ENCODE results near the gene MANBA. TPM values are rescaled to one million over a fixed set of nuclear protein-coding genes. Genes with fewer than 3 reads are reported as not detected.

MANBA gene
- total RNA-seq, 1 experiment from 2014 or later = 3.1 TPM

DNA sequence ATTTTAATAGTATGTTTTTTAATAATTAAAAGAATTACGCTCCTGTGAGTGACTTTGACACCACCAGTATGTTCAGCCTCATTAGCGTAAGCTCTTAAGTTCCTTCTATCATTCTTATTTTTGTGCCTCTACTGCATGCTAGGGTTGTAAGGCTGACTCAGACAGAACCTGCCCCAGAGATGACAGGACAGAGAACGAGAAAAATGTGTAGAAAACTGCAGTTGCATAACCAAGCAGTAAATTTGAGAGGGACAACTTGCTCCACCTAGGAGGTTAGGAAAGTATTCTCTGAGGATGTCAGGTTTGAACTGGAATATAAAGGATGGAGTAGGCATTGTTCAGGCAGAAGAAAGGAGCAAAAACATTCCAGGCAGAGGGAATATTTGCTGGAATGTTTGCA lies 160.9 kb downstream of the MANBA start:
- H3K4me3 ChIP-seq = no peak overlapping the region
- peaks cover 16% of the 10 kb centered on the region for H3K36me3 ChIP-seq

DNA sequence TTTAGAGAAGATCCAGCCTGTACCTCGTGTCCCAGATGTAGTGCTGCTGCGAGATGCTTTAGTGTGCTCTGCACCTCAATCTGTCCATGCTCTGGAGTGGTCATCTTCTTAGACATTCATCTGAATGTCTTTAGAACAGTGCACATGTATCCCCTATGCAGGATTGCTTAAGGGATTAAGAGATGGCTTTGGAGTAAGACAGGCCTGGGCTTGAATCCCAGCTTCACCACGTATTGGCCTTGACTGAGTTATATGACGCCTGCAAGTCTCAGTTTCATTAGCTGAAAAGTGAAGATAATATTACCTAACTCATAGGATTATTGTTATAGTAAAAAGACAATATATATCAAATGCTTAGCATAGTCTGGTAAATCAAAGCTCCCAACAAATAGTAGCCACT lies 161.3 kb downstream of the MANBA start:
- Histone ChIP-seq H3K36me3 (peaks cover 19% of the 10 kb centered on the region), H3K27me3 (no peaks in the 10 kb centered on the region), H3K4me3 (no peak overlapping the region), H3K9me3 (no peaks in the 10 kb centered on the region)
- no peak for DNase-seq

More for the DNA sequence above, 160.9 kb downstream of the MANBA start:
- H3K27me3 ChIP-seq = no peaks in the 10 kb centered on the region
- no peaks in the 10 kb centered on the region for H3K9me3 ChIP-seq
- DNase-seq = no peak

DNA sequence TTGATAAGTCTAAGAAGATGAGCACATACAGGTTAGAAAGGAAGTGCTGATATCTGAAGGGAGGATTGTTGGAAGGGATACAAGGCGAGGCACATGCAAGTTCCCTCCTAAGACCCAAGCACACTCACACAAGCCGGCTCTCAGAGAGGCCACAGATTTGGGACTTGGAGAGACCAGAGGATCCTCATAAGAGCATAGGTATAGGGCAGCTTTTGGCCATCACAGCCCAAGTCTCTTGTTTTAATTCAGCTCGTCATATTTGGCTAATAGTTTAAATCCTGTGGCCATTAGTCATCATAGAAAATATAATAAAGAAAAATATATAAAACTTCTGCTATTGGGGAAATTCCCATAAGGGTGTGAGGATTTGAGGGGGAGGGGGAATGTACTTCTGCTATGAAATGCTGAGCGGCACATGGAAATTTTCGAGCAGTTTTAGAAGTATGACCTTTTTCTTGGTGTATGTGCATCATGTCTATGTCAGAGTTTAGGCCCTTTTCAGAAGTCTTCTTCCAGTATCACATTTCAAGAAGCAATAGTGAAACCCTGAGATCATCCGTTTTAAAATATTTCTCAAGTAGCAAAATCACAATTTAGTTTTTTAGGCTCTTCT lies 161.9 kb downstream of the MANBA start:
- Histone ChIP-seq H3K9me3 (no peaks in the 10 kb centered on the region), H3K27me3 (no peaks in the 10 kb centered on the region), H3K4me3 (no peak overlapping the region), H3K36me3 (peaks cover 15% of the 10 kb centered on the region)
- DNase-seq = no peak

DNA sequence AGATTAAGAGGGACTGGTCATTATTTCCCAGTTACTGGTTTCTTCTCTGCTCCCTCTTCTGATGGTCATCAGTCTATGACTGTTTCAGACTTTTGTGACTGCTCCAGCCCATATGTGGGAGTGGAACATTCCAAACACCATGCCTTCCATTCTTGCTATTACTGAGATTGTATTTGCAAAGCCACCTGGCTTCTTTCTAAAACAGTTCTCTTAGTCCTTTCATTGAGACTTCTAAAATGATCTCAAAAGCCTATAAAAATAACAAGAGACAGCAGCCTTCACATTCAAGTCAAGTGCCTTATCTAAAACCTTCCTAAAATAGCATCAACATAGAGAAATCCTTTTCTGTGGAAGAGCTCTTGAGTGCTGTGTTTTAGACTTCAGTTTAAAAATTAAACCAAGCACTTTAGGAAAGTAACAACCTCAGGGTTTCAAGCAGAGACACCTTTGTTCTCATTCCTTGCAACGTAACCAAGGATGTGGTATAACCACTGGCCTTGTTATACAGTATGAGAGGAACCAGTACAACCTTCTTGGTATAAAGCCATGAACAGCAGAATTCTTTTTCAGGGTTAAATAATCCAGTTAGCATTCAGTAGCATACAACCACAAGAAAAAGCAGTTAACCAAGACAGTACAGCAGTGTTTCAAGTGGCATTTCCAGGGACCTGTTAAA lies 162.5 kb downstream of the MANBA start:
- Histone ChIP-seq H3K36me3 (peaks cover 15% of the 10 kb centered on the region), H3K4me3 (no peak overlapping the region), H3K9me3 (no peaks in the 10 kb centered on the region), H3K27me3 (no peaks in the 10 kb centered on the region)
- DNase-seq = no peak

DNA sequence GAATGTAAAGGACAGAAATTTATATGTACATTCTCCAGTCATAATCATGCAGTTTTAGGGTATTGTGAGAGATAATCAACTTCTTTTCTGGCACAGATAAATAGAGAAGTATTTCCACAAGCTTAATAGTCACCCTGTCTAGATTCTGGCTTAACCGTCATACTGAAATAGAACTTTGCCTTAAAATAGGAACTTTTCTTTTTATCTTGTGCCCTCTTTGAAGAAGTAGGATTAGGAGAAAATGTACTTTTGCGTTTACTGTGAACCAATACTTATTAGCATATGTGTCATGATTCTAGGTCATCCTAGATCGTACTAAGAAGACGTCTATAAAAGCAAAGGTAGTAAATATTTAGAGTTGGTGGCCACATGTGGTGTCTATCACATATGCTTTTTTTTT lies 164.2 kb downstream of the MANBA start:
- DNase-seq = no peak
- H3K9me3 ChIP-seq = no peaks in the 10 kb centered on the region
- H3K27me3 ChIP-seq = no peaks in the 10 kb centered on the region
- H3K4me3 ChIP-seq = no peak overlapping the region
- H3K36me3 ChIP-seq = peaks cover 19% of the 10 kb centered on the region

DNA sequence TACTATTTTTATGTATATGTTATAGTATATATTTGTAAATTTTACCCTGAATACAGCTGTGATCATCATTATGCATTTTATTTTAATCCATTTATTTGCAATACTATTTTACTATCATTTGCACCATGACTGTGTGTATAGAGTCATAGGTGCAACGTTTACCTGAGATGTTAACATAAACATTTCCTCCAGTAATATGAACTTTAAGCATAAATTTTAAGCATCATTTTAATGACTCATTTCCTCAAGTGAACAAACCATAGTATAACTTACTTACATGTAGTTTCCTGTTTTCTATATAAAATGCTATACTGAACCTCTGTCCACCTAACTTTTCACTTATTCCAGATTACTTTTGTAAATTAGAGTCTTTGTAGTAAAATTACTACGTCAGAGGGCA lies 166.8 kb downstream of the MANBA start:
- no peaks in the 10 kb centered on the region for H3K27me3 ChIP-seq
- H3K36me3 ChIP-seq = peaks cover 22% of the 10 kb centered on the region
- H3K4me3 ChIP-seq = no peak overlapping the region
- no peaks in the 10 kb centered on the region for H3K9me3 ChIP-seq
- no peak for DNase-seq

DNA sequence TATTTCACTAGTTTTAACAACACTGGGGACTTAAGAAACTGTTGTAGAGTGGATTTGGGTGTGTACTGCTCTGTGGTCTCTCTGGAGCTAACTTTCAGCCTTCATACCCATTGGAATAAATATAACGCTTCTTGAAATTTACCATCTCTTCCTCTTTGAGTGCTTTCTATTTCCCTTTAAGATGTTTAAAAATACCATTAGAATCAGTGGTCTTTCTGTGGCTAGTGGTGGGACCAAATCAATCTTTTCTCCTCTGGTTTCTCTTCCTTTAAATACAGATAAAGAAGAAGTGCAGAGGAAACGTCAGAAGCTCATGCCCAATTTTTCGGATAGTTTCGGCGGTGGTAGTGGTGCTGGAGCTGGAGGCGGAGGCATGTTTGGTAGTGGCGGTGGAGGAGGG lies 167.6 kb downstream of the MANBA start:
- H3K4me3 ChIP-seq = no peak overlapping the region
- no peaks in the 10 kb centered on the region for H3K9me3 ChIP-seq
- peaks cover 24% of the 10 kb centered on the region for H3K36me3 ChIP-seq
- DNase-seq = no peak
- no peaks in the 10 kb centered on the region for H3K27me3 ChIP-seq

DNA sequence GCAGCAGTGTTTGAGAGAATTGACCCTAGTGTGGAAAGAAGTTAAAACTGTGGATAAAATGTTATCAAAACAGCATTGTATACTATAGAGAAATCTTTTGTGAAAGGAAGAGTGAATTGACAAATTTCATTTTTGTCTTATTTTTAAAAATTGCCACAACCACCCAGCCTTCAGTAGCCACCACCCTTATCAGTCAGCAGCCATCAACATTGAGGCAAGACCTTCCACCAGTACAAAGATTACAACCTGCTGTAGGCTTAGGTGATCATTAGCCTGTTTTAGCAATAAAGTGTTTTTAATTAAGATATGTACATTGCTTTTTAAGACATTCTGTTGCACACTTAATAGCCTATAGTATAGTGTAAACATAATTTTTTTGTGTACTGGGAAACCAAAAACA lies 168.5 kb downstream of the MANBA start:
- Histone ChIP-seq H3K36me3 (peaks cover 28% of the 10 kb centered on the region), H3K9me3 (no peaks in the 10 kb centered on the region), H3K4me3 (no peak overlapping the region), H3K27me3 (no peaks in the 10 kb centered on the region)
- DNase-seq = no peak

DNA sequence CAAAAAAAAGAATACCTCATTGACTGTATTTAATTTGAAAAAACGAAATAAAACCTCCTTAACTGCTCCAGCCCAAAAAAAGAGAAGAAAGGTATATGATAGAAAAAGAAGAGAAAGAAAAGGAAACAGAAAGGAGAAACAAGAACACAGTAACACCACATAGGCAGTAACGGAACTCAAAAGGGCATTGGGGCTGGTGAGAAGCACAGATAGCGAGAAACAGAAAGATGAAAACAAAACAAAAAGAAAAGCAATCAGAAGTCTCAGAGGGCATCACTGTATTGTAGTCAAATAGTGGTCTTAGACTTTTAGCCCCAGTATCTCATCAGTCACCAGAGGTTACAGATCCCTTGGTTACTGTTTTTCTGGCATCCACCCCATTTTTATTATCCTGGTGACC lies 171.0 kb downstream of the MANBA start:
- DNase-seq = no peak
- H3K36me3 ChIP-seq = peaks cover 16% of the 10 kb centered on the region
- H3K9me3 ChIP-seq = no peaks in the 10 kb centered on the region
- H3K27me3 ChIP-seq = no peaks in the 10 kb centered on the region
- no peak overlapping the region for H3K4me3 ChIP-seq

DNA sequence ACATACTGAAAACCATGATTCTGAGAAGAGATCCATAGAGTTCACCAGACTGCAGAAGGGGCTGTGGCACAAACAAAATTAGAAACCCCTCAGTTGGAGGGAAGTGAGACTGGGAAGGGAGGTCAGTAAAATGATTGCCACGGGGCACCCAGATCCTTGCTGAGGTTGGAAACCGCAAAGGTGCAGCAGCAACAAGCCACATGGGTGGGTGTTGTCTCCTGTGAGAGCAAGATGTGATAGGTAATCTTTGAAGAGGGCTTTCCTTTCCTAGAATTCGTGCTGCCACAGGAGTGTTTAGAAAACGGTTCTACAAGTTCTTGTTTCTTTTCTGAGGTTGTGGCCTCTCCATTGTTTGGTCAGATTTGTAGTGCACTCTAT lies 174.1 kb downstream of the MANBA start:
- Histone ChIP-seq H3K36me3 (peaks cover 11% of the 10 kb centered on the region), H3K9me3 (no peaks in the 10 kb centered on the region), H3K4me3 (no peak overlapping the region), H3K27me3 (no peaks in the 10 kb centered on the region)
- no peak for DNase-seq

DNA sequence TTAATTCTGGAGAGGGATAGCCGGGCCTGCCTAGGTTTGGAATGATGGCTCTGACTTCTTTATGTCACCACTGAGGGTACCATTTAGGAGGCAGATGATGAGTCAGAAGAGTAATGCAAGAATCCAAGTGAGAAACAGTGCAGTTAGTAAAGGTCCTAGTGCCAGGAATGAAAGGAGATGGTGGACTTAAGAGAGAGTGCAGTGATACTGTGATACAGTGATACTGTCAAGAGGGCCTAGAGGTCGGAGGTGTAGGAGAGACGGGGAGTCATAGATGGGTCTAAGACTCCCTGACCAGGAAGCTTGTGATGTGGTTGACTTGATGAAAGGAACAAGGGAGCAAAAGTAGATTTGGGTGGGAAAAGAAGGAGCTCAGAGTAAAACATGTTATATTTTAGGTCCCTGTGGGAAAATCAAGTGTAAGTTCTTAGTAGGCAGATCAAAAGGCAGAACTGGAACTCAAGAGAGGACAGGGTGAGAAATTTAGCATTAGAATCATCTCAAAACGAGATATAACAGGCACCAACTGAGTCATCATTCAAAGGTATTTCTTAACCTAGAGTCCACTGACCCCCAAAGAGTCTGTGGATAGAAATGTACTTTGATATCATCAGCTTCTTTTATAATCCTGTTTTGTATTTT lies 174.6 kb downstream of the MANBA start:
- DNase-seq = no peak
- H3K9me3 ChIP-seq = no peaks in the 10 kb centered on the region
- peaks cover 9% of the 10 kb centered on the region for H3K36me3 ChIP-seq
- H3K4me3 ChIP-seq = no peak overlapping the region
- no peaks in the 10 kb centered on the region for H3K27me3 ChIP-seq

DNA sequence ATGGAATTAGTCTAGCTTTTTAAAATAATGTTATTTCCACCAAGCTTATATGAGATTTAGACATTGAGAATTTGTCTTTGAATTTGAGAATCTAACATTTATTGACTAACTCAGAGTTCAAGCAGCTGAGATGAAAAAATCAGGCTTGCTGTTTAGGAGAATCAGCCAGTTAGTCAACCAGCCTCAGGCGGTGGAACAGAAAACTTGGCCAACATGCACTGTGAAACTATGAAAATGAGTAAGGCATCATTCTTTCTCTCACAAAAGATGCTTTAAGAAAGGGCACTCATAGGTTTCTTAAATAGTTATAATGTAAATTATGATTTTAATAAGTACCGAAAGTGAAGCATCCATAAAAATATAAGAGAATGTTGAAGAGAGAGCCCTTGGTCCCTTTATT lies 175.4 kb downstream of the MANBA start:
- H3K9me3 ChIP-seq = no peaks in the 10 kb centered on the region
- DNase-seq = no peak
- H3K36me3 ChIP-seq = peaks cover 6% of the 10 kb centered on the region
- no peak overlapping the region for H3K4me3 ChIP-seq
- no peaks in the 10 kb centered on the region for H3K27me3 ChIP-seq

DNA sequence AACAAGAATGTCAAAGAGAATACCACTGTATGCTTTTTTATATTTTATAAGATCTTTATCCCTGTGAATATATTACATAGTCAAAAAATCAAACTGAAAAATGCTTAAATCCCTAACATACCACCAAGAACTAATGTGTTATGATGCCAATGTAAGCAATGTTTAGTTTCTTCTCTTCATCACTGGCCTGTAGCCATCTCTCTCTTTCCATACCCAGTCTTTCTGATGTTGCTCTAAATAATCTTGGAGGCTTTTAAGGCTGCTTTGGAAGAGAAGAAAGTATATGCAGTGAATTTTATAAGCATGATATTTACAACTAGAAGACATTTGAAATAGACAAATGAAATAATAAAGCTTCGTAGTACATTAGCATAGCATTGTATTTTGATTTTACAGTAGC lies 176.7 kb downstream of the MANBA start:
- DNase-seq = no peak
- peaks cover 6% of the 10 kb centered on the region for H3K36me3 ChIP-seq
- H3K4me3 ChIP-seq = no peak overlapping the region
- no peaks in the 10 kb centered on the region for H3K27me3 ChIP-seq
- H3K9me3 ChIP-seq = no peaks in the 10 kb centered on the region

Other genes starting within 250 kb of the MANBA start
- 284 and 289 TPM in 2 replicates for gene UBE2D3, start 66.6 kb upstream of the MANBA start, total RNA-seq (2014; rRNA removed; shearing (Covaris generic); ENCODE audit: low replicate concordance)
- 43.1 and 44.0 TPM in 2 replicates for gene CISD2, start 108.0 kb upstream of the MANBA start, total RNA-seq (2014; rRNA removed; shearing (Covaris generic); ENCODE audit: low replicate concordance)